ENCODE data around the gene ZNF296. TPM values are rescaled to one million over a fixed set of nuclear protein-coding genes. Genes with fewer than 3 reads are reported as not detected.

Gene ZNF296
- total RNA-seq, 1 donor from 2014 or later, result not detected

- no peaks in the 10 kb centered on the region for H3K36me3 ChIP-seq
- no peak overlapping the region for H3K9ac ChIP-seq
- H2AFZ ChIP-seq (replicated peaks), result no peak overlapping the region
- no peak overlapping the region for H3K4me2 ChIP-seq
- peaks cover 97% of the 10 kb centered on the region for H4K20me1 ChIP-seq (ENCODE audit: low read depth)
- no peaks in the 10 kb centered on the region for H3K27me3 ChIP-seq
- H3K9me3 Mint-ChIP-seq, result no peaks in the 10 kb centered on the region
- H3K9me3 ChIP-seq (ENCODE audit: low read depth), result no peaks in the 10 kb centered on the region
- peaks cover 11% of the 10 kb centered on the region for H3K4me1 ChIP-seq
- no peaks in the 10 kb centered on the region for H3K36me3 Mint-ChIP-seq
- peaks cover 93% of the 10 kb centered on the region for H3K79me2 ChIP-seq (ENCODE audit: low read depth)
- no peak for DNase-seq (ENCODE audit: low spot score)
- H3K27me3 Mint-ChIP-seq (ENCODE audit: insufficient read depth, low read depth), result peaks cover 5% of the 10 kb centered on the region
- H3K4me3 ChIP-seq, result no peak overlapping the region
- TF ChIP-seq, protein P1, sequence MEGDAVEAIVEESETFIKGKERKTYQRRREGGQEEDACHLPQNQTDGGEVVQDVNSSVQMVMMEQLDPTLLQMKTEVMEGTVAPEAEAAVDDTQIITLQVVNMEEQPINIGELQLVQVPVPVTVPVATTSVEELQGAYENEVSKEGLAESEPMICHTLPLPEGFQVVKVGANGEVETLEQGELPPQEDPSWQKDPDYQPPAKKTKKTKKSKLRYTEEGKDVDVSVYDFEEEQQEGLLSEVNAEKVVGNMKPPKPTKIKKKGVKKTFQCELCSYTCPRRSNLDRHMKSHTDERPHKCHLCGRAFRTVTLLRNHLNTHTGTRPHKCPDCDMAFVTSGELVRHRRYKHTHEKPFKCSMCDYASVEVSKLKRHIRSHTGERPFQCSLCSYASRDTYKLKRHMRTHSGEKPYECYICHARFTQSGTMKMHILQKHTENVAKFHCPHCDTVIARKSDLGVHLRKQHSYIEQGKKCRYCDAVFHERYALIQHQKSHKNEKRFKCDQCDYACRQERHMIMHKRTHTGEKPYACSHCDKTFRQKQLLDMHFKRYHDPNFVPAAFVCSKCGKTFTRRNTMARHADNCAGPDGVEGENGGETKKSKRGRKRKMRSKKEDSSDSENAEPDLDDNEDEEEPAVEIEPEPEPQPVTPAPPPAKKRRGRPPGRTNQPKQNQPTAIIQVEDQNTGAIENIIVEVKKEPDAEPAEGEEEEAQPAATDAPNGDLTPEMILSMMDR (IDR thresholded peaks at IDR 0.05), result no peak
- TF ChIP-seq EZH2 (IDR thresholded peaks at IDR 0.05) (no peak), EZH2phosphoT487 (IDR thresholded peaks at IDR 0.05) (no peak)
- peaks cover 4% of the 10 kb centered on the region for H3F3A ChIP-seq (ENCODE audit: low read depth)
- H3K4me3 Mint-ChIP-seq, result no peak overlapping the region
- H3K27ac ChIP-seq, result no peak overlapping the region
- no peak overlapping the region for H3K27ac Mint-ChIP-seq
- peaks cover 22% of the 10 kb centered on the region for H3K4me1 Mint-ChIP-seq
Measured at GRCh38 chr19:45118106-45118505, 41.8 kb upstream of the ZNF296 start.

- H4K20me1 ChIP-seq (ENCODE audit: low read depth), result peaks cover 97% of the 10 kb centered on the region
- TF ChIP-seq EZH2phosphoT487 (IDR thresholded peaks at IDR 0.05), result no peak
- TF ChIP-seq EZH2 (IDR thresholded peaks at IDR 0.05), result no peak
- TF ChIP-seq, protein P1 (IDR thresholded peaks at IDR 0.05), result no peak
- H3K27me3 ChIP-seq, result no peaks in the 10 kb centered on the region
- no peak overlapping the region for H3K4me3 ChIP-seq
- H3K79me2 ChIP-seq (ENCODE audit: low read depth), result peaks cover 96% of the 10 kb centered on the region
- H3K4me2 ChIP-seq, result peak overlapping the region; percentile 52
- H3K27ac ChIP-seq, result no peak overlapping the region
- H3K9ac ChIP-seq, result no peak overlapping the region
- H3F3A ChIP-seq (ENCODE audit: low read depth), result peaks cover 4% of the 10 kb centered on the region
- Mint-ChIP-seq H3K4me3 (no peak overlapping the region), H3K36me3 (no peaks in the 10 kb centered on the region), H3K4me1 (peaks cover 22% of the 10 kb centered on the region), H3K9me3 (no peaks in the 10 kb centered on the region), H3K27ac (no peak overlapping the region), H3K27me3 (ENCODE audit: insufficient read depth, low read depth) (peaks cover 5% of the 10 kb centered on the region)
- no peak overlapping the region for H2AFZ ChIP-seq (replicated peaks)
- DNase-seq (ENCODE audit: low spot score), result no peak
- no peaks in the 10 kb centered on the region for H3K9me3 ChIP-seq (ENCODE audit: low read depth)
- H3K36me3 ChIP-seq, result no peaks in the 10 kb centered on the region
- peaks cover 11% of the 10 kb centered on the region for H3K4me1 ChIP-seq
Measured at GRCh38 chr19:45117671-45118070, 41.4 kb upstream of the ZNF296 start.

- H3K79me2 ChIP-seq (ENCODE audit: low read depth), result peaks cover 98% of the 10 kb centered on the region
- no peak overlapping the region for H3K4me3 Mint-ChIP-seq
- peak overlapping the region; percentile 52 for H3K4me2 ChIP-seq
- H3K27ac Mint-ChIP-seq, result no peak overlapping the region
- no peaks in the 10 kb centered on the region for H3K27me3 ChIP-seq
- peaks cover 5% of the 10 kb centered on the region for H3K27me3 Mint-ChIP-seq (ENCODE audit: insufficient read depth, low read depth)
- H3K36me3 ChIP-seq, result no peaks in the 10 kb centered on the region
- TF ChIP-seq, protein P1 (IDR thresholded peaks at IDR 0.05), result no peak
- TF ChIP-seq EZH2 (IDR thresholded peaks at IDR 0.05) (no peak), EZH2phosphoT487 (IDR thresholded peaks at IDR 0.05) (no peak)
- no peaks in the 10 kb centered on the region for H3K36me3 Mint-ChIP-seq
- H3K27ac ChIP-seq, result no peak overlapping the region
- DNase-seq (ENCODE audit: low spot score), result peak; percentile 63
- peaks cover 20% of the 10 kb centered on the region for H3K4me1 Mint-ChIP-seq
- H3K4me1 ChIP-seq, result peaks cover 11% of the 10 kb centered on the region
- H3K9me3 Mint-ChIP-seq, result no peaks in the 10 kb centered on the region
- H3K4me3 ChIP-seq, result no peak overlapping the region
- H3K9me3 ChIP-seq (ENCODE audit: low read depth), result no peaks in the 10 kb centered on the region
- H2AFZ ChIP-seq (replicated peaks), result no peak overlapping the region
- peaks cover 98% of the 10 kb centered on the region for H4K20me1 ChIP-seq (ENCODE audit: low read depth)
- H3K9ac ChIP-seq, result no peak overlapping the region
- H3F3A ChIP-seq (ENCODE audit: low read depth), result peaks cover 4% of the 10 kb centered on the region
Measured at GRCh38 chr19:45117167-45117594, 40.9 kb upstream of the ZNF296 start.

Data from neural progenitor cell (in vitro differentiated cells).